T-helper 2 cell treated with Interferon-gamma antibody and Interleukin-4, amounts not matched to agents 100 ng/mL and 5 ng/mL, for 36 hours (primary cell): Measurements from ENCODE around the gene ZNF84. TPM values are rescaled to one million over a fixed set of nuclear protein-coding genes. Genes with fewer than 3 reads are reported as not detected.

Source experiments
- intact Hi-C: fragments of 100-400 bp; cut with micrococcal nuclease; formaldehyde crosslinking; loops from one replicate; pipeline ENCODE4 v1.15.1; 2023
- total RNA-seq: library from RNA; stranded (reverse); gene quantifications from 2 replicates; pipeline ENCODE4 v1.2.3, GENCODE V29; 2022

Gene ZNF84
- 23.2 and 25.0 TPM in 2 replicates for total RNA-seq

DNA sequence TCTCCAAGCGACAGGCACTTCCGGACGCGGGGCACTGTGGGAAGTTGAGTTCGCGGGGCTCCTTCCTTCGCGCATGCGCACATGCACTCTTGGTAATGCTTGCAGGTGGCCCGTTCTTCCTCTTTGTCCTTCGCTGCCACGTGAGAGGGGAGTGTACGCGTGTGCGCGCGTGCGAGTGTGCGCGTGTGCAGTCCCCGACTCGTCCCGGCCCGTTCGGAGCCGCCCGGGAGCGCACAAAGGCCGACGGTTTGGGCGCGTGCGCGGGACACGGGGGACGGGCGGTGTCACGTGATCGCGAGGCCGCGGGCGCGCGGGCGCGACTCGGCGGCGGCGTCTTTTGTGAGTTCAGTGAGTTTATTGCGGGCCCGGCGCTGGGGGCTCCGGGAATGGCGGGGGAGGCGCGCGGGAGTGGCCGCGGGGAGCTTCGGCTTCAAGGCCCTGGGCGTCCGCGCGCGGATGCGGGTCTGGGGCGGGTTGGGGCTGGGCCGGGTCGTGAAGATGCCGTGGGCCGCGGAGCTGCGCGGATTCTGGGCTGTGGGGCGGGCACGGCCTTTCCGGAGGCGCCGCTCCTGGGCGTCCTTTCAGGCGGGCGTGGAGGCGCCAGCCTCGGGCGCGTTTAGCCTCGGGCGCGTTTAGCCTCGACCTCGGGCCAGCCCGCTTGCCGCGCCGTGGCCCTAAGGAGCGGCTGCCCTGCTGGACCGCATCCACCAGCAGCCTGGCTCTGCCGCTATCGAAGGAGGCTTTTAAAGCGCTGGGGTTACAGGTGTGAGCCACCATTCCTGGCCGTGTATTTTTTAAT is at the start of gene ZNF84:
Gene ZNF84, plus strand, starts transcription at position 303 of the 799 bp plus-strand sequence. CDS start 3,959 bp downstream, outside the sequence.
- intact Hi-C loops: loop anchor here (1.0 kb wide), 6 partner anchors 51 to 150 kb away; partner anchors contain the start of genes CHFR, ZNF10, ZNF26 and ZNF268

DNA sequence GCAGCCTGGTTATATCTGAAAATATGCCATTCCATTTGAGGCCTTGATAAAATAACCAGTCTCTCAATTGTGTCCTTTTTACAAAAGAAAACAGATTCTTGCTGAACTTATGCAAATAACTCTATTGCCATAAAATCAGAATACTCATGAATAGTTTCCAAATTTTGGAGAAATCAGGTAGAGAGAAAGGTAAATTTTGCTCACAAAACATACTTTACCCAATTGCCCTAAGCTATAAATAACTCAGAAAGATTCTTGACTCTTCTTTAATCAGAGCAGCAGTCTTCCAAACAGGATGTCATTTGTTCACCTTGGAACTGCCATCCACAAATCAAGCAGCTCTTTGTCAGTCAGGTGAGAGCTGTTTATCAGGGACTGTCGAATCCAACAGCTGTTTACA is 38.6 kb upstream of the ZNF84 start:
- intact Hi-C loops: no loop called here

DNA sequence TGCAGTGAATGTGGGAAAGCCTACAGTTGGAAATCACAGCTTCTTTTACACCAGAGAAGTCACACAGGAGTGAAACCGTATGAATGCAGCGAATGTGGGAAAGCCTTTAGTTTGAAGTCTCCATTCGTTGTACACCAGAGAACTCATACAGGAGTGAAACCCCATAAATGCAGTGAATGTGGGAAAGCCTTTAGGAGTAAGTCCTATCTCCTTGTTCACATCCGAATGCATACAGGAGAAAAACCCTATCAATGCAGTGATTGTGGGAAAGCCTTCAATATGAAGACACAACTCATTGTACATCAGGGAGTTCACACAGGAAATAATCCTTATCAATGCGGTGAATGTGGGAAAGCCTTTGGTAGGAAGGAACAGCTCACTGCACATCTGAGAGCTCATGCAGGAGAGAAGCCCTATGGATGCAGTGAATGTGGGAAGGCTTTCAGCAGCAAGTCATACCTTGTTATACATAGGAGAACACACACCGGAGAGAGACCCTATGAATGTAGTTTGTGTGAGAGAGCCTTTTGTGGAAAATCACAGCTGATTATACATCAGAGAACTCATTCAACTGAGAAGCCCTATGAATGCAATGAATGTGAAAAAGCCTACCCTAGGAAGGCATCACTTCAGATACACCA is 26.5 kb upstream of the ZNF84 start:
- intact Hi-C loops: no loop called here

DNA sequence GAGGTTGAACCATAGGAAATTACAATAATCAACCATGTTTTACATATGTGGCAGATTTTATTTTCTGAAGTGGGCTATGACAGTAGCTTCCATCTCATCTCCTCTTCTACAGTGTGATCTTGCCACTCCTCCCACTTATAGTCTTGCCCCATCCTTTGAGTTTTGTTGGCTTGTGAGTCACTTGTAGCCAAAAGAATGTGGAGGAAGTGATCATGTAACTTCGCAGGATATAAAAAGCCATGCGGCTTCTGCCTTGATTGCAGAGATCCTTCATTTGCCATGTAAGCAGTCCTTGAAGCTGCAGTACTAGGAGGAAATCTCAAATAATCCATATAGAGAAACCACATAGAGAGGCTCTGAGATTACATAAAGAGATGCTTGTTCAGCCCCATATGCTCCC is 13.7 kb upstream of the ZNF84 start:
- intact Hi-C loops: no loop called here

DNA sequence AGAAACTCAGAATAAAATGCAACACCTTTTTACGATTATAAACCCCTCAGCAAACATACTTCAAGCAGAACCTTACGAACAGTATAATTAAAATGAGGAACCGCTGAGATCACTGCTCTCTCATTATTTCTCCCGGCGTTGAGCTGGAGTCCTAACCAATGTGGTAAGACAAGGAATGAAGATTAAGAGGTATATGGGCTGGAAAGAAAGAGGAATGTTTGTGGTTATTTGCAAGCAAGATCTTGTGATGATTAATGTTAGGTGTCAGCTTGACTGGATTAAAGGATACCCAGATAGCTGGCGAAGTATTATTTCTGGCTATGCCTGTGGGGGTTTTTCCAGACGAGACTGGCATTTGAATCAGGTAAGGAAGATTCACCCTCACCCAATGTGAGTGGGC is 10.3 kb upstream of the ZNF84 start:
- intact Hi-C loops: no loop called here

DNA sequence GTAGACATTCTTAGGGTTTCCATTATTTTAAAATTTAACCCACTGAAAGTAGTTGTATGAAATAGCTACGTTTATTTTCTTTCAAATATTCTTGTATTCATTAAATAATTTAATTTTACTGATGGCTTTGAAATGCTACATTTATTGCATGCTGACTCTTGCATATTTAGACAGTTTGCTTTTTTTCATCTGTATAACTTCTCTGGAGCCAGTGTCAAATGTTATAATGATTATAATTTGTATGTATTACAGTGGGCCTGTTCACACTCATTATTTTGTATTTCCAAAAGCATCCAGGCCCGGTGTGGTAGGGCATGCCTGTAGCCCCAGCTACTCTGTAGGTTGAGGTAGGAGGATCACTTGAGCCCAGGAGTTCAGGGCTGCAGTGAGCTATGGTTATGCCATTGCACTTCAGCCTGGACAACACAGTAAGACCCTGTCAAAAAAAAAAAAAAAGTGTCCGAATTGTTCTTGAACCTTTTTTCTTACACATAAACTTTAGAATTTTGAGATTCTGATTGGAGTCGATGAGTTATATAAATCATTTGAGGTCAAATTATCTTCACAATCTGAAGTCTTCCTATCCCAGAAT is 905 bp downstream of the ZNF84 start:
- intact Hi-C loops: no loop called here

DNA sequence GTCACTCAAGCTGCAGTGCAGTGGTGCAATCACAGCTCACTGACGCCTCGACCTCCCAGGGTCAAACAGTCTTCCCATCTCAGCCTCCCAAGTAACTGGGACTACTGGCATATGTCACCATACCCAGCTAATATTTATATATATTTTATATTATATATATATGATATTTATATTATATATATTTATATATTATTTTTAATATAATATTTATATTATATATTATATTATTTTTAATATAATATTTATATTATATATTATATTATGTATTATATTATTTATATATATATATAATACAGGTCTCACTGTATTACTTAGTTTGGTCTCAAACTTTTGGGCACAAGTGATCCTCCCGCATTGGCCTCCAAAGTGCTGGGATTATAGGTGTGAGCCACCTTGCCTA is 9.4 kb downstream of the ZNF84 start:
- intact Hi-C loops: no loop called here

DNA sequence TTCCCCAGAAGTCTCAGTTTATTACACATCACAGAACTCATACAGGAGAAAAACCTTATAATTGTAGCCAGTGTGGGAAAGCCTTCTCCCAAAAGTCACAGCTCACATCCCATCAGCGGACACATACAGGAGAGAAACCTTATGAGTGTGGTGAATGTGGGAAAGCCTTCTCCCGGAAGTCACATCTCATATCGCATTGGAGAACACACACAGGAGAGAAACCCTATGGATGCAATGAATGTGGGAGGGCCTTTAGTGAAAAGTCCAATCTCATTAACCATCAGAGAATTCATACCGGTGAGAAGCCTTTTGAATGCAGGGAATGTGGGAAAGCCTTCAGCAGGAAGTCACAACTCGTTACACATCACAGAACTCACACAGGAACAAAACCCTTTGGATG is 20.1 kb downstream of the ZNF84 start:
- intact Hi-C loops: loop anchor here (5.0 kb wide), 1 partner anchor 50 kb away; no protein-coding TSS in a partner anchor

DNA sequence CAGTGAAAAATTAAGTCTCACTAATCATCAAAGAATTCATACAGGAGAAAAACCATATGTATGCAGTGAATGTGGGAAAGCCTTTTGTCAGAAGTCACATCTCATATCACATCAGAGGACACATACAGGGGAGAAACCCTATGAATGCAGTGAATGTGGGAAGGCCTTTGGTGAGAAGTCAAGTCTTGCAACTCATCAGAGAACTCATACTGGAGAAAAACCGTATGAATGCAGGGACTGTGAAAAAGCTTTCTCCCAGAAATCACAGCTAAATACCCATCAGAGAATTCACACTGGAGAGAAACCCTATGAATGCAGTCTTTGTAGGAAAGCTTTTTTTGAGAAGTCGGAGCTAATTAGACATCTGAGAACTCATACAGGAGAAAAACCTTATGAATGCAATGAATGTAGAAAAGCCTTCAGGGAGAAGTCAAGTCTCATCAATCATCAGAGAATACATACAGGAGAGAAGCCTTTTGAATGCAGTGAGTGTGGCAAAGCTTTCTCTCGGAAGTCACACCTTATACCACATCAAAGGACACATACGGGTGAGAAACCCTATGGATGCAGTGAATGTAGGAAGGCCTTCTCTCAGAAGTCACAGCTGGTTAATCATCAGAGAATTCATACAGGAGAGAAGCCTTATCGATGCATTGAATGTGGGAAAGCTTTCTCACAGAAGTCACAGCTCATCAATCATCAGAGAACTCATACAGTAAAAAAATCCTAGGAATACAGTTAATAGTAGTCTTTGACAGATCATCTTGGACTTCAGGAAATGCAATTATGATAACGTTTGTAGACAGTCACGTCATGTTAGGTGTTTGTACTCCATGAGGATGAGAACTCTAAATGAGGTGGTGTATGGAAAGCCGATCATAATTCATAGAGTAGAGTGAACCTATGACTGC is 21.1 kb downstream of the ZNF84 start:
- intact Hi-C loops: loop anchor here (5.0 kb wide), 1 partner anchor 49 kb away; no protein-coding TSS in a partner anchor

DNA sequence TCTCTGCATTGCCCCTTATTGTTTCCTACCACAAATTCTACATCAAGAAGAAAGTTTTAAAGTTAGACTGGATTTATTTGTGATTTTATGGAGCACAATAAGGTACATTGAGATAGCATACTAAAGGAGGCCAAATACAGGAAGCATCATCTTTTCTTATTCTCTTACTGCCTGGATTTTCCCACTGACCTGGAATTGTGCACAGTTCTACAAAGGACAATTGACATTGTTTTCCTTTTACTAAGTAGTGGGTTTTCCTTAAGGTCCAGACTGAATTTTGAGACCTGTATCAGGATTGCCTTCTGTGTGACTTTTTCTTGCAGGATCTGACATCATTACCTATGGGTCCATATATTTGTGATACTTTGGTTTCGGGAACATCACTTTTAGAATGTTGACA is 24.6 kb downstream of the ZNF84 start:
- intact Hi-C loops: no loop called here

DNA sequence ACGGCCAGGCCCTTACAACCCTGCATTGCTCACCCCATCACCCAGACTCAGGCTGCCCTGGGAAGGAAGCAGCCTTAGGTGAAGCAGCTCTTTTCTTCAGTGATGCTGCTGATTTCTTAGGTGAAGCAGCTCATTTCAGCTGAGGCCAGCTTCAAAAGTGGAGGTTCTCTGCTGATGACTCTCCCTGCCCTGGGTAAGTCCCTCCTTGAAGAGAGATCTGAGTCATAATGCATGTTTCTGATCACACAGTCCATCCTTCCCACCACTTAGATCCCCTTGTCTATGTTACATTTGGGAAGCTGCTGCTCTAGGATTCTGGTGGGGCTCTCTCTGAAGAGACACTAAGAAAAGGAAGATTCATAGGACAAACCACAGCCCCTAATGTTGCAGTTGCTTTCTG is 26.2 kb downstream of the ZNF84 start:
- intact Hi-C loops: no loop called here

DNA sequence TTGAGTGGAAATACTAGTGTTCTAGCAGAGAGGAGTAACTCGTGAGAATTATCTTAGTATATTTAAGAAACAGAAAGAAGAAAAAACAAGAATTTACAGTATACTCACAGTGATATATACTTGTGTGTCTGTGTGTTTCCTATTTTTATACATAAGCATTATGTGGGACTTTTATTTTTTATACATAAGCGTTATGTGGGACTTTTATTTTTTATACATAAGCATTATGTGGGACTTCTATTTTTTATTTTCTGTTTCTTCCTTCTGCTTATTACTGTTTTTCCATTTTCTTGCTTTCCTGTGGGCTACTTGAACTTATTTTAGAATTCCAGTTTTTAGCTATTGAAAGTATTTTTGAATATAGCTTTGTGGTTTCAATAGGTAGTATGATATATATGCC is 36.5 kb downstream of the ZNF84 start:
- intact Hi-C loops: no loop called here

DNA sequence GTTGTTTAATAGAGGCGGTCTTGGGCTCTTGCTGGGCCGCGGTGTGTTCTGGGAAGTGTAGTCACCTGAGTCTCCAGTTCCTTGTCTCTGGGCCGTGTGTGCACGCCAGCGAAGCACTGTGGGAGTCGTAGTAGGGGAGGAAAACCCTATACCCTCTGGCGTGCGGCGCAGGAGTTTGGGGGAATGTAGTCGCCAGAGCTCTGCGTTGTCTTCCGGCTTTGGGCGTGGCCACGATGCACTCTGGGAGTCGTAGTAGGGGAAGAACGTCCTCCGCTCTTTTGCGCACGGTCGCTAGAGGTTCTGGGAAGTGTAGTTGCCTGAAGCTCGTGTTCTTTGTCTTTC is 42.7 kb downstream of the ZNF84 start:
- intact Hi-C loops: loop anchor here (1.0 to 5.0 kb wide), 8 partner anchors 50 to 393 kb away; partner anchors contain the start of genes CHFR, PGAM5, POLE and PXMP2

DNA sequence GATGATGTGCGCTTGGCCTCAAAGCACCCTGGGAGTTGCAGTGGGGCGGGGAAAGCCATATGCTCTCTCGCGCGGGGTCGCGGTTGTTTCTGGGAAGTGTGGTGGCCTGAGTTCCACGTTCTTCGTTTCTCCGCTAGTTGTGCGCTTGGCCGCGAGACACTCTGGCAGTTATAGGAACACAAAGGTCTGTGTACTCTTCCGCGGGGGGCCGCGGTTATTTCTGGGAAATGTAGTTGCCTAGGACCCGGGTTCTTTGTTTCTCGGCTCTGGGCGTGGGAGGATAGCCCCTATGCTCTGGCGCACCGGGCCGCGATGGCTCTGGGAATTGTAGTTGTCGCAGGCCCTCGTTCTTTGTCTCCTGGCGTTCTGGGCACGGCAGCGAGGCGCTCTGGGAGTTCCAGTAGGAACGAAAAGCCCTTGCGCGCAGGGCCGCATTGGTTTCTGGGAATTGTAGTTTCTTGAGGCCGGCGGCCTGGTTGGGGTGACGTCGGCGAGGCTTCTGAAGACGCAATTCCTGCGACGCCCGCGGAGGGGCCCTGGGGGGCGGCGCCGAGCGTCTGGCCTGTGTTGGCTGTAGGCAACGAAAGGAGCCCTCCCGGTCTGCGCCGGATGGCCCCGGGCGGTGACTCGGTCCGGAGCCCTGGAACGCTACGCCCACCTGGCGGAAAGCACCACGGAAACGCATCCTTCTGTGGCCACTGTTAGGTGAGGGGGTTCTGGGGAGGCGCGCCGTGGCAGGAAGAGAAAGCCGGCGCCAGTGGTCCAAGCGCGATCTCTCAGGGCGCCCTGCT is 43.3 kb downstream of the ZNF84 start, which contains the start of gene ZNF140:
Gene ZNF140, plus strand, starts transcription at position 556 of the 791 bp plus-strand sequence. CDS start 398 bp downstream, outside the sequence.
- intact Hi-C loops: loop anchor here (1.0 to 5.0 kb wide), 8 partner anchors 50 to 393 kb away; partner anchors contain the start of genes CHFR, PGAM5, POLE and PXMP2

DNA sequence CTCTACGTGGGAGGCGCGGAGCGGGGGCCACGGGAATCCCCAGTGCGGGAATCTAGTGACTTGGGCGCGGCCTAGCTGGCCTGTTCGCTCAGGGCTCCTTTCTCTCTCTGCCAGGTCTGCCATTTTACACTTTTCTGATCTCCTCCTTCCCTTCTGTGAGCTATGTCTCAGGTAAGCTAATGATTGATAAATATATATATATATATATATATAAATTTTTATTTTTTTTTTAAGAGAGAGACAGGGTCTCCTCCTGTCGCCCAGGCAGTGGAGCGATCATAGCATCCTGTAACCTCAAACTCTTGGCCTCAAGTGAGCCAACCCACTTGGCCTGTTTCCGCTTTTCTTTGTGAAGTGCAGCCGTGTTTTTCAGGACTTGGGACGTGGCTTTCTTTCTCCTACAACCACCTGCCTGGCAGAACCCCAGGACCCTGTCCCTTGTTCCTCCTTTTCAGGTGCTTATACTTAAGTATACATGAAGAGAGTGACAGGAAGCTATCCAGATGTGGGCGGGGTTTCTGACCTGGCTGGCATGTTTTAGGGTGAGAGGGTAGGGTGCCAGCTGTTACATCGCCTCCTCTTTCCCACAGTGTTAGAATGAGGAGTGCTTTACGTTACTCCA is 44.0 kb downstream of the ZNF84 start:
- intact Hi-C loops: loop anchor here (5.0 kb wide), 1 partner anchor 394 kb away; the partner anchor contains the start of genes POLE and PXMP2

DNA sequence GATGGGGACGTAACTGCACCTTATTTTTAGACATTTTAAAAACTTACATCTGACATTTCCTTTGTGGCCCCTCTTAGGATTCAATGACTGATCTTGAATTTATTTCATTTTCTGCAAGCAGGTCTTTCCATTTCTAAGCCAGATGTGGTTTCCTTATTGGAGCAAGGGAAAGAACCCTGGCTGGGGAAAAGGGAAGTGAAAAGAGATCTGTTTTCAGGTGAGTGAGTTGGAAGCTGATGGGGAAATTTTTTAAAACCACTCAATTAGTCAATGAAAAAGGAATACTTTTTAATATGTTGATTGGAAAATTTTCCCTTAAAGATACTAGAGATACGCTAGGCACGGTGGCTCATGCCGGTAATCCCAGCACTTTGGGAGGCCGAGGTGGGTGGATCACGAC is 46.0 kb downstream of the ZNF84 start:
- intact Hi-C loops: loop anchor here (5.0 kb wide), 1 partner anchor 396 kb away; the partner anchor contains the start of genes POLE and PXMP2

DNA sequence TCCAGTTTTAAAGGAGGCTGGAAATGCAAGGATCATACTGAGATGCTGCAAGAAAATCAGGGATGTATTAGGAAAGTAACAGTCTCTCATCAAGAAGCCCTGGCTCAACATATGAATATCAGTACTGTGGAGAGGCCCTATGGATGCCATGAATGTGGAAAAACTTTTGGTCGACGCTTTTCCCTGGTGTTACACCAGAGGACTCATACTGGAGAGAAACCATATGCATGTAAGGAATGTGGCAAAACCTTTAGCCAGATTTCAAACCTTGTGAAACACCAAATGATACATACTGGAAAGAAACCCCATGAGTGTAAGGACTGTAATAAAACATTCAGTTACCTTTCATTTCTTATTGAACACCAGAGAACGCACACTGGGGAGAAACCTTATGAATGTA is 68.3 kb downstream of the ZNF84 start:
- intact Hi-C loops: loop anchor here (5.0 kb wide), 1 partner anchor 48 kb away; no protein-coding TSS in a partner anchor

DNA sequence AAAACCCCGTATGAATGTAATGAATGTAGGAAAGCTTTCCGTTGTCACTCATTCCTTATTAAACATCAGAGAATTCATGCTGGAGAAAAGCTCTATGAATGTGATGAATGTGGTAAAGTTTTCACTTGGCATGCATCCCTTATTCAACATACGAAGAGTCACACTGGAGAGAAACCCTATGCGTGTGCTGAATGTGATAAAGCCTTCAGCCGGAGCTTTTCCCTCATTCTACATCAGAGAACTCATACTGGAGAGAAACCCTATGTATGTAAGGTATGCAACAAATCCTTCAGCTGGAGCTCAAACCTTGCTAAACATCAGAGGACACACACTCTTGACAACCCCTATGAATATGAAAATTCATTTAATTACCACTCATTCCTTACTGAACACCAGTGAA is 68.9 kb downstream of the ZNF84 start:
- intact Hi-C loops: loop anchor here (5.0 kb wide), 1 partner anchor 49 kb away; no protein-coding TSS in a partner anchor

DNA sequence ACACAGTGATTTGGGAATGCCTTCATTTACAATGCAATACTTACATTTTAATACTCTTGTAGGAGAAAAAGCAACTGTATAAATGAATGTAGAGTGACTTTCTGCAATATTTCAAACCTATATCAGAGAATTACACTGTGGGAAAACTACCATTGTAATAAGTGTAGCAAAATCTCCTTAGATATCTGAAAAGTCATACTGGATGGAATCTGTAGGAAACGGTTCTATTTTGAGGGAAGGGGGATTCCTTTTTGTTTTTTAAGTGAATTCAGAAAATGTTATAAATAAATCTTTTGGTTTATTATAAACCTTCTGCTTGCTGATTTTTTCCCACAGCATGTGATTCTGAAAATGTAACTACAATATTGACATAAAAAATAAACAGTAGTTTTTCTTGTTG is 69.8 kb downstream of the ZNF84 start:
- intact Hi-C loops: loop anchor here (5.0 kb wide), 1 partner anchor 50 kb away; no protein-coding TSS in a partner anchor
